A549 (cell line): ENCODE measurements around the gene FSD2.

ENCODE experiments used
- BHLHE40 ChIP-seq: IDR thresholded peaks from 2 replicates; pipeline ENCODE4 v1.6.1; 2012; ENCODE audit warnings: low read depth, low read length, inconsistent platforms
- KDM1A ChIP-seq: fragments of 200-600 bp; sonication (generic); IDR thresholded peaks from 2 replicates; pipeline ENCODE4 v1.6.1; 2016; ENCODE audit warnings: low read depth, mild to moderate bottlenecking

GRCh38 chr15:82748315-82748714 lies 57.6 kb downstream of the FSD2 start:
- TF ChIP-seq KDM1A (no peak), BHLHE40 (no peak)
